Measurements from ENCODE around the gene SPRR2E. TPM values are rescaled to one million over a fixed set of nuclear protein-coding genes. Genes with fewer than 3 reads are reported as not detected.
"Not testable (repeated sequence)": the region's sequence is repeated elsewhere in the genome, so short reads cannot be mapped to it uniquely, and the experiment has no call there.

SPRR2E gene
- total and polyA plus RNA-seq, 2 of the 8 experiments (the other 6 are each of a cell fraction or from before 2014, with no cell fraction given): not detected

GRCh38 chr1:153112454-153112853, 18.1 kb upstream of the SPRR2E start:
- DNase-seq (ENCODE audit: low read depth in 1 of 2, low spot score in 2 of 2); H3K4me2 ChIP-seq (ENCODE audit: insufficient read depth in 1 of 2, low read depth in 2 of 2, low read length in 2 of 2); H2BK120ac ChIP-seq (replicated peaks; ENCODE audit: low read depth, low read length); H3K27ac ChIP-seq (ENCODE audit: low read depth, low read length); H2BK12ac ChIP-seq (ENCODE audit: low read depth, low read length); H2BK15ac ChIP-seq (ENCODE audit: low read length); FAIRE-seq; H4K20me1 ChIP-seq (replicated peaks in 1 of 2; ENCODE audit: control insufficient read depth in 1 of 2, insufficient read depth in 2 of 2, low read length in 2 of 2); H4K5ac ChIP-seq (ENCODE audit: insufficient read length, low read depth, low read length); H3K36me3 ChIP-seq (ENCODE audit: control insufficient read depth in 2 of 4, insufficient read depth in 4 of 4, low read length in 3 of 4); H3K23ac ChIP-seq (ENCODE audit: insufficient read length); H3K9ac ChIP-seq (replicated peaks in 1 of 4; ENCODE audit: extremely low read depth in 1 of 4, low read depth in 3 of 4, low read length in 3 of 4); H3K4me1 ChIP-seq (replicated peaks in 1 of 4; ENCODE audit: control insufficient read depth in 3 of 4, insufficient read depth in 4 of 4, low read length in 3 of 4); H4K91ac ChIP-seq (replicated peaks; ENCODE audit: insufficient read length, low read length); H4K8ac ChIP-seq (ENCODE audit: extremely low read depth, insufficient read depth, low read length); H2AFZ ChIP-seq (ENCODE audit: low read length); H2AK5ac ChIP-seq (ENCODE audit: low read depth, low read length); H3K18ac ChIP-seq (ENCODE audit: extremely low read depth, low read length); H3K56ac ChIP-seq (replicated peaks; ENCODE audit: insufficient read length, low read depth, low read length); H2BK5ac ChIP-seq (ENCODE audit: low read depth, low read length); POLR2A ChIA-PET (ENCODE audit: partially characterized antibody); H3K4me3 ChIP-seq (ENCODE audit: extremely low read depth in 1 of 4, insufficient read depth in 2 of 4, low read depth in 3 of 4, low read length in 4 of 4); H3K14ac ChIP-seq (ENCODE audit: insufficient read length); H2BK20ac ChIP-seq (ENCODE audit: low read length); H3K23me2 ChIP-seq (ENCODE audit: low read depth, low read length); H3K27me3 ChIP-seq (replicated peaks in 1 of 4; ENCODE audit: control insufficient read depth in 3 of 4, extremely low read depth in 1 of 4, insufficient read depth in 3 of 4, low read length in 3 of 4); H3K9me3 ChIP-seq (ENCODE audit: insufficient read depth in 2 of 2, low read depth in 1 of 2, low read length in 1 of 2); H3K4ac ChIP-seq (replicated peaks; ENCODE audit: insufficient read length, low read depth, low read length); H3K79me1 ChIP-seq (ENCODE audit: low read depth, low read length); H3K79me2 ChIP-seq (ENCODE audit: control insufficient read depth in 1 of 2, insufficient read depth in 2 of 2, low read length in 2 of 2): not testable (repeated sequence)
- CTCF ChIA-PET (ENCODE audit: partially characterized antibody): interaction anchor here (1.1 to 1.5 kb wide), 4 partner anchors 46 to 242 kb away, joined by 3 to 4 read pairs (median 3); no protein-coding TSS in a partner anchor
- WGBS, 2 experiments (ENCODE audit: extremely low coverage in 1 of 2, insufficient coverage in 1 of 2, insufficient read length in 1 of 2, insufficient replicate concordance in 2 of 2, low coverage in 1 of 2, low lambda C conversion rate in 2 of 2, missing lambda C conversion rate in 1 of 2): 84% methylated on average over 5 of the region's 5 CpGs; no CpG with 5 or more reads in 1 of the 2 experiments

Data from H1 (cell line).